ENCODE results near the gene FGD3.
A peak's percentile ranks its signal among the peaks of the same experiment; 100 is the strongest.

The FGD3 gene

GRCh38 chr9:93052791-93053540 is 105.6 kb downstream of the FGD3 start:
- DNase-seq (ENCODE audit: low spot score) = no peak

DNA sequence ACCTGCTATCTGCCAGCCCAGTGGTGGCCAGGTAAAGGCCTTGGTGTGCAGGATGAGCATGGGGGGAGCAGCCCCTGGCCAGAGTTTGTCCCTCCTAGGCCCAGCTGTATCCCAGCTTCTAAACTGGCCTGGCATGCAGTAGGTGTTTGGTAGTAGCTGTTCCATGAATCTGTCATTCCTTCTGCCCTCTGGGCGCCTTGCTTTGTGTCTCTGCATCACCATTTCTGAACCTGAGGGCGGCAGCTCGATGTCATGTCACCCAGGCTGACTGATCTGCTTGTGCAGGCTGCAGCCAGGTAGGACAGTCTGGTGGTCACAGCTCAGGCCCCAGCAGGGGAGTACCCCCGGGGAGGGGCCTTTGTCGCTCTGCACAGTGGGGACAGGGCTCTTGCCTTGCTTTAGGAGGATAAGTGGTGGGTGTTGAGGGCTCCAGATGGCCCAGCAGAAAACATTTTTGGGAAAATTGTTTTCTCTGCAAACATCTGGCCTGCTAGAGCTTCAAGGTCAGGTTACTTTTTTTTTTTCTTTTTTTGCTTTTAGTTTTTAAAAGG is 106.5 kb downstream of the FGD3 start:
- DNase-seq (ENCODE audit: low spot score) = no peak

GRCh38 chr9:93054758-93055704 is 107.7 kb downstream of the FGD3 start:
- DNase-seq (ENCODE audit: low spot score) = no peak

DNA sequence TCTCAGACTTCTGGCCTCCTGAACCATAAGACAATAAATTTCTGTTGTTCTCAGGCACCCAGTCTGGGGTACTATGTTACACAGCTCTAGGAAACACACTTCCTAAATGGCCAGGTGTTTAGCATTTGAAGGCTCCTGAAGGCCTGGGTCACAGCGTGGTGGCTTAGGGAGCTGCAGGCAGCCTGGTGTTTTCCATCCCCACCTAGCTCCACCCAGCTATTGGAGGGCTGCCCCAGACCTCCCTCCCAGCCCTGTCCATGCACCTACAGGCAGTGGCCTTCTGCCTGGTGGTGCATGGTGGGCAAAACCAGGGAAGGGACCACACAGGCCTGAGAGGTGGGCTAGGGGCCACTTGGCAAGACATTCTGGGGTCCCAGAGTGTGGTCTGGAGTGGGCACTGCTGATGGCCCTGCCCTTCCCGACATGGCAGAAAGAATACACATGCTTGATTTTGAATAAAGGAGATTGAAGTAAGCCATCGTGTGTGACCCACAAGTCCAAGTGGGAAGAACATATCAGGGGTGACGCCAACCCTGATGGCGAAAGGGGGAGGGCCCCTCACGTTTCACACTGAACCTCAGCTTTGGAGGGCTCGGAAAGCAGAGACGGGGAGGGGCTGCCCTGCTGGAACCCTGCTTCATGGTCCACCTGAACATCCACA is 109.8 kb downstream of the FGD3 start:
- no peak for DNase-seq (ENCODE audit: low spot score)

GRCh38 chr9:93057703-93058354 is 110.5 kb downstream of the FGD3 start:
- DNase-seq (ENCODE audit: low spot score) = no peak

DNA sequence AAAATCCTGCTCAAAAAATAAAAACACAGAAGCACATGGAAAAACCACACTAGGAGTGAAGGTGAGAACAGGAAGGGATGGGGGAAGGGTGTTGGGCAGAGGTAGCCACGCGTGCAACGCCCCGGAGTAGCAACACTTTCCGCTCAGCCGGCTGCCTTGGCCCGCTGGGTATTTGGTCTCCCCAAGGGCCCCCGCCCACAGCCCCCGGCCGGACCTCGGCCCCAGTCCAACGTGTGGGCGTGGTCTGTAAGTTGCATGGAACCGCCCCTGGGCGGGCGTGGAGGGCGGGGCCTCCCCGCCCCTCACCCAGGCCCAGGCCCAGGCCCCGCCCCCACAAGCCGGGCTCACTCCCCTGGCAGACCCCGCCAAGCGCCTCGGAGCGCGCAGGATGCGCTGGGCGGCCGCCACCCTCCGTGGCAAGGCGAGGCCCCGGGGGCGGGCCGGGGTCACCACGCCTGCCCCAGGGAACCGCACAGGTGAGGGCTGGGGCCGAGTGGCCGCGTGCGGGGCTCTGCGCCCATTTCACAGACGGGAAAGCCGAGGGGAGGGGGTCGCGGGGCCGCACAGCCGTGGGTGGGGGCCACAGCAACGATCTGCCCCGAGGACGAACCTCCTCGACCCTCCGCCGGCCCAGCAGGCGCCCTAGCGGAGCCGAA is 111.2 kb downstream of the FGD3 start, which contains the start of gene SUSD3:
SUSD3 (plus strand) TSS at position 347 of the 656 bp plus-strand sequence; CDS start at position 389, 42 bp downstream.
- peak; percentile 58 for DNase-seq (ENCODE audit: low spot score)

- no peak for DNase-seq (ENCODE audit: low spot score)
These were observed 111.8 kb downstream of the FGD3 start for GRCh38 chr9:93059011-93059714.

DNA sequence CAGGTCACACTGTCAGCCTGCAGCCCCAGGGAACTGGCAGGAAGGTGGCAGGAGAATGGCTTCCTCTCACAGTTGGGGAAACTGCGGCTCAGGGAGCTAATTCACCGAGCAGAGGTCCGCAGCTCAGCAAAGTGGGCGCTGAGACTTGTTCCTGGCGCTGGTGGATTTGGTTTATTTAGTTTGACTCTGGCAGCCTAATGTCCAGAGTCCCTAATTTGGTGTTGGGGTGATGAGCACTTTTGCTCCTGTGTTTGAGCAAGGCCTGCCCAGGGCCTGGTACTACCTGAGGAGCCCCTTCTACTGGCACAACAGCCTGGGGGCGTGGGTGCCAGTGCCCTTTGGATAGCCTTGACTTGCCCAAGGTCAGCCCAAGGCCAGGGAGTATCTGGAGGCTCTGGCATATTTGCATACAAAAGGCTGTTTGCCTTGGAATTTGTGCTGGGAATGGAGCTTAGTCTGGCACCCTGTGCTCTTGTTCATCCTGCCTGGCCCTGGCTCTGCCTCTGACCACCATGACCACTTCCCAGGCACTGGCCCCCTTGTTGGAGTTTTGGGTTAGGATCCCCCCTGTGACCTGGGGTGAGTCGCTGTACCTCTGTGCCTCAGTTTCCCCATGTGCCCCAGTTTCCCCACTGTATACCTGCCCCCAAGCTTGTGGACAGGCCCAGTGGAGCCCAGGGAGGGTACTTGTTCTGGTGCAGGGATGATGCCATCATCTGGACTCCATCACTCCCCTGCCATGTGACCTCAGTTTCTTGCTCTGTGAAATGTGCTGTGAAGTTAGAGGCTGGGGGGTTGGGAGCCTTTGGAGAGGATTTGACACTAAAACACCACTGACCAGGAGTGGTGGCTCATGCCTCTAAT is 112.6 kb downstream of the FGD3 start:
- DNase-seq (ENCODE audit: low spot score) = no peak

- no peak for DNase-seq (ENCODE audit: low spot score)
These were observed 113.5 kb downstream of the FGD3 start for GRCh38 chr9:93060746-93061259.

- DNase-seq (ENCODE audit: low spot score) = no peak
These were observed 114.0 kb downstream of the FGD3 start for GRCh38 chr9:93061260-93061751.

GRCh38 chr9:93061791-93062763 is 114.8 kb downstream of the FGD3 start:
- DNase-seq (ENCODE audit: low spot score) = peak; percentile 62

GRCh38 chr9:93064392-93065134 is 117.2 kb downstream of the FGD3 start:
- DNase-seq (ENCODE audit: low spot score) = no peak

DNA sequence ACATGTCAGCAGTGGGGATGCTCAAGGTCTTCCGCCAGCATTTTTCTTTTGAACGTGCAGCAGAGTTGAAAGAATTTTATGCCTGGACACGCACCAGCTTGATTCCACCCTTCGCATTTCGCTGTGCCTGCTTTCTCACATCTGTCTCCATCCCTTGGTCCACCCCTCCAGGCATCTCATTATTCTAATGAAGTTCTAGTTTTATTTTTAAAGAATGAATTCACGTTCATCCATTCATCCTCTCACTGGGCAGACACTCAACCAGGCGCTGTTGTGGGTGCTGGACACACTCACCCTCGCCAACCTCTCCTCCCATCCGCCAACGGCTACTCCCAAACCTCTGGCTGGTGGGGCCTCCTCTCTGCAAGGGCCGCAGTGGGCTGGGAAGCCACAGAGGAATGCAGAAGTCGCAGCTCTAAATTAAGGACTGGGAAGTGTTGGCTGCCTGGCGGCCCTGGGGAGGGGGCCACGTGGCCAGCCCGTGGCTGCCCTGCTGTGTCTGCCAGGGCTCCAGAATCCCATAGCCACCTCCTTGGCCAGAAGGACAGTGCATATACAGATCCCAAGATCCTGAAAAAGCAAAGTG is 117.9 kb downstream of the FGD3 start:
- DNase-seq (ENCODE audit: low spot score) = no peak

DNA sequence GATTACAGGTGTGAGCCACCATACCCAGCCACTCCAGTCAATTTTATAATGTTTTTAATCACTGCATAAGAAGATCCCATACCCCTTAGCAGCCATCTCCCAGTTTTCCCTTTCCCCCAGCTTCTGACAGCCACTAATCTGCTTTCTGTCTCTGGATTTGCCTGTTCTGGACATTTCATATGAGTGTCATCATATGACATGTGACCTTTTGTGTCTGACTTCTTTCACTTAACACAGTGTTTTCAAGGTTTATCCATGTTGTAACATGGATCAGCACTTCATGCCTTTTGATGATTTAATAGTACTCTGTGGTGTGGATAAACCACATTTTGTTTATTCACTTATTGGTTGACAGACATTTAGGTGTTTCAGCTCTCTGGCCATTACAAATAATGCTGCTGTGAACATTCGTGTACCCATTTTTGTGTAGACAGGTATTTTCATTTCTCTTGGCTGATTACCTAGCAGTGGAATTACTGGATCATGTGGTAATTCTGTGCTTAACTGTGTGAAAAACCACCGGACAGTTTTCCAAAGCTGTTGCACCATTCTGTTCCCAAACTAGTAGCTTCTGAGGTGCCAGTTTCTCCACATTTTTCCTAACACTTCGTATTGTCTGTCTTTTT is 119.8 kb downstream of the FGD3 start:
- DNase-seq (ENCODE audit: low spot score) = no peak

DNA sequence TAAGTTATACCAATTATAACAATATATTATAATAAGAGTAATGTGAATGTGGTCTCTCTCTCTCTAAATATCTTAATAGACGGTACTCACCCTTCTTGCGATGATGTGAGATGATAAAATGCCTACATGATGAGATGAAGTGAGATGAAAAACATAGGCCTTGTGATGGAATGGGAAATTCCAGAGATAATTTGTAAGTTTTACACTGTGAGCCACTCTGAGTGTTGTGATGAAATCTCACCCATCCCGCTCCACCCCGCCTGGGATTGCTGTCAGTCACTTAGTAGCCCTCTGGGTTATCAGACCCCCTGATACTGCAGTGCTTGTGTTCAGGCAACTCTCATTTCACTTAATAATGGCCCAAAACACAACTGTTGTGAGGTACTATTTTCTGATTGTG is 121.6 kb downstream of the FGD3 start:
- no peak for DNase-seq (ENCODE audit: low spot score)

DNA sequence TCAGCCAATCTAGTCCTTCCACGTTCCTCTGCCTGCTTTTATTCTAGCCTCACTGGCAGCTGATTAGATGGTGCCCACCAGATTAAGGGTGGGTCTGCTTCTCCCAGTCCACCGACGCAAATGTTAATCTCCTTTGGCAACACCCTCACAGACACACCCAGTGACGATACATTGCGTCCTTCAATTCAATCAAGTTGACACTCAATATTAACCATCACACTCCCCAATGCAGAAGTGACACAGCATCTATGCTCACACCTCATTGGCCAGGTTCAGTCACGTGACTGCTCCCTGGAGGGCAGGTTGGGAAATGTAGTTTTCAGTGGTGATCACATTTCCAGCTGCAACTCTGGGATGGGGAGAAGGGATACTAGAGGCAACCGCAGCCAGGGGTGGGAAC is 124.1 kb downstream of the FGD3 start:
- no peak for DNase-seq (ENCODE audit: low spot score)
